GM15510 (cell line): ENCODE measurements around the gene EPB41L2.

Experiments used
- POLR2A ChIP-seq: IDR thresholded peaks from 3 replicates; pipeline ENCODE4 v1.6.1; 2011; ENCODE audit warnings: borderline replicate concordance; ENCODE audit not compliant: insufficient read length; ENCODE audit errors: extremely low read depth

The EPB41L2 gene

GRCh38 chr6:131027326-131027725 lies 35.7 kb downstream of the EPB41L2 start:
- TF ChIP-seq POLR2A, result no peak

- TF ChIP-seq POLR2A, result no peak
Measured at GRCh38 chr6:131026243-131026642, 36.8 kb downstream of the EPB41L2 start.

- TF ChIP-seq POLR2A, result no peak
Measured at GRCh38 chr6:131024565-131024964, 38.5 kb downstream of the EPB41L2 start.

GRCh38 chr6:131023834-131024504 lies 39.1 kb downstream of the EPB41L2 start:
- TF ChIP-seq POLR2A, result no peak

GRCh38 chr6:131022691-131023090 lies 40.4 kb downstream of the EPB41L2 start:
- TF ChIP-seq POLR2A, result no peak

GRCh38 chr6:131017962-131018361 lies 45.1 kb downstream of the EPB41L2 start:
- TF ChIP-seq POLR2A, result no peak

GRCh38 chr6:131015630-131016263 lies 47.3 kb downstream of the EPB41L2 start:
- TF ChIP-seq POLR2A, result no peak

- TF ChIP-seq POLR2A, result no peak
Measured at GRCh38 chr6:131015025-131015591, 47.9 kb downstream of the EPB41L2 start.

GRCh38 chr6:131014080-131014776 lies 48.8 kb downstream of the EPB41L2 start:
- no peak for TF ChIP-seq POLR2A

GRCh38 chr6:131013495-131013894 lies 49.5 kb downstream of the EPB41L2 start:
- TF ChIP-seq POLR2A, result no peak

- no peak for TF ChIP-seq POLR2A
Measured at GRCh38 chr6:131009790-131010189, 53.3 kb downstream of the EPB41L2 start.

GRCh38 chr6:131007286-131007685 lies 55.8 kb downstream of the EPB41L2 start:
- no peak for TF ChIP-seq POLR2A

- no peak for TF ChIP-seq POLR2A
Measured at GRCh38 chr6:131005439-131006016, 57.5 kb downstream of the EPB41L2 start.

GRCh38 chr6:131004936-131005335 lies 58.1 kb downstream of the EPB41L2 start:
- TF ChIP-seq POLR2A, result no peak

- no peak for TF ChIP-seq POLR2A
Measured at GRCh38 chr6:131004387-131004755, 58.7 kb downstream of the EPB41L2 start.
